Right lobe of liver (tissue), 4 donors: ENCODE results near the gene TMEM256.

Experiments
- POLR2A ChIP-seq: fragments of 450-650 bp; IDR thresholded peaks from one replicate; pipeline ENCODE4 v1.6.1; 2017; ENCODE audit warnings: antibody characterized with exemption, mild to moderate bottlenecking
- TF ChIP-seq, protein P1 (sequence below), 4 donors: fragments of 200-600 bp in 3 of 4; fragments of 450-650 bp in 1 of 4; IDR thresholded peaks; one replicate each; pipeline versions ENCODE4 v1.5.1 to v1.8.0; 2016 to 2022; ENCODE audit warnings: antibody characterized with exemption in 4 of 4, mild to moderate bottlenecking in 2 of 4
- donor health status: DM: no; HTN: no; CAD: no.
- donor health status: DM: no; HTN: no; CAD: no.
- donor health status: DM: no; HTN: yes; CAD: no.

DNA sequence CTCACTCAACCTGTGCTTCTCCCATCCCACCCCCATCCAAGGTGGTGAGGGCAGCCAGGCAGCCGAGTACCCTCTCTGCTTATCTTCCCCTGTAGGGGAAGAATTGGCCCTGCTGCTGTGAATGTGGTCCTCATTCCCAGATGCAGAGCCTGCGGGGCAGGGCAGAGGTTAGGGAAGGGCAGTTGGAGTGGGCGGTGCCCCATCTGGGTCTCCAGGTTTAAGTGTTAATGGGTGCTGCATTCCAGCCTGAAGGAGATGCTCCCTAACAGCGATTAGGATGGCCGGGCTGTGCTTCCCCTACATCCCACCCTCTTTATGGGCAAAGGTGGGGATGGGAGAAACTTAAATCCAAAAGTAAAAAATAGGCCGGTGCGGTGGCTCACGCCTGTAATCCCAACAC is 36.8 kb downstream of the TMEM256 start:
- TF ChIP-seq, protein P1, sequence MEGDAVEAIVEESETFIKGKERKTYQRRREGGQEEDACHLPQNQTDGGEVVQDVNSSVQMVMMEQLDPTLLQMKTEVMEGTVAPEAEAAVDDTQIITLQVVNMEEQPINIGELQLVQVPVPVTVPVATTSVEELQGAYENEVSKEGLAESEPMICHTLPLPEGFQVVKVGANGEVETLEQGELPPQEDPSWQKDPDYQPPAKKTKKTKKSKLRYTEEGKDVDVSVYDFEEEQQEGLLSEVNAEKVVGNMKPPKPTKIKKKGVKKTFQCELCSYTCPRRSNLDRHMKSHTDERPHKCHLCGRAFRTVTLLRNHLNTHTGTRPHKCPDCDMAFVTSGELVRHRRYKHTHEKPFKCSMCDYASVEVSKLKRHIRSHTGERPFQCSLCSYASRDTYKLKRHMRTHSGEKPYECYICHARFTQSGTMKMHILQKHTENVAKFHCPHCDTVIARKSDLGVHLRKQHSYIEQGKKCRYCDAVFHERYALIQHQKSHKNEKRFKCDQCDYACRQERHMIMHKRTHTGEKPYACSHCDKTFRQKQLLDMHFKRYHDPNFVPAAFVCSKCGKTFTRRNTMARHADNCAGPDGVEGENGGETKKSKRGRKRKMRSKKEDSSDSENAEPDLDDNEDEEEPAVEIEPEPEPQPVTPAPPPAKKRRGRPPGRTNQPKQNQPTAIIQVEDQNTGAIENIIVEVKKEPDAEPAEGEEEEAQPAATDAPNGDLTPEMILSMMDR (IDR thresholded peaks at IDR 0.05): no peak
- TF ChIP-seq POLR2A: no peak
